HG02571 (cell line): ENCODE results near the gene TNC.

Experiments used
- ATAC-seq: cut with Tn5 transposase; IDR thresholded peaks from one replicate; pipeline ENCODE4 v1.9.1; 2021; ENCODE audit warnings: mild to moderate bottlenecking, moderate library complexity; ENCODE audit not compliant: unreplicated experiment

The TNC gene

GRCh38 chr9:115117999-115118878 is at the start of gene TNC:
Gene TNC (minus strand): TSS chr9:115118157. CDS start chr9:115091018, 27,139 bp downstream.
- ATAC-seq = no peak

- no peak for ATAC-seq
These were observed 49.2 kb upstream of the TNC start for GRCh38 chr9:115167175-115167574.

GRCh38 chr9:115165233-115165632 is 47.3 kb upstream of the TNC start:
- no peak for ATAC-seq

- no peak for ATAC-seq
These were observed 46.6 kb upstream of the TNC start for GRCh38 chr9:115164511-115164974.

- no peak for ATAC-seq
These were observed 45.0 kb upstream of the TNC start for GRCh38 chr9:115162946-115163345.

- no peak for ATAC-seq
These were observed 43.5 kb upstream of the TNC start for GRCh38 chr9:115161446-115161845.

GRCh38 chr9:115158661-115159481 is 40.9 kb upstream of the TNC start:
- ATAC-seq = no peak

- ATAC-seq = no peak
These were observed 39.3 kb upstream of the TNC start for GRCh38 chr9:115157245-115157674.

- no peak for ATAC-seq
These were observed 37.1 kb upstream of the TNC start for GRCh38 chr9:115155037-115155436.

- ATAC-seq = no peak
These were observed 36.7 kb upstream of the TNC start for GRCh38 chr9:115154617-115155016.

- no peak for ATAC-seq
These were observed 34.4 kb upstream of the TNC start for GRCh38 chr9:115152281-115152820.

GRCh38 chr9:115148721-115149120 is 30.8 kb upstream of the TNC start:
- ATAC-seq = no peak

- no peak for ATAC-seq
These were observed 28.6 kb upstream of the TNC start for GRCh38 chr9:115146581-115147021.

GRCh38 chr9:115144706-115145105 is 26.7 kb upstream of the TNC start:
- no peak for ATAC-seq

GRCh38 chr9:115143689-115144088 is 25.7 kb upstream of the TNC start:
- no peak for ATAC-seq

GRCh38 chr9:115142517-115143270 is 24.7 kb upstream of the TNC start:
- ATAC-seq = no peak

- ATAC-seq = no peak
These were observed 24.1 kb upstream of the TNC start for GRCh38 chr9:115142090-115142489.

GRCh38 chr9:115141612-115142011 is 23.7 kb upstream of the TNC start:
- ATAC-seq = no peak

GRCh38 chr9:115138151-115138550 is 20.2 kb upstream of the TNC start:
- ATAC-seq = no peak

GRCh38 chr9:115137526-115137925 is 19.6 kb upstream of the TNC start:
- ATAC-seq = no peak
